Smooth muscle cell of the brain vasculature (primary cell): ENCODE data around the gene TBX4.

Experiments
- DNase-seq: peaks from one replicate; pipeline ENCODE4 v3.0.0-alpha.2; 2012; ENCODE audit warnings: low read depth, low spot score

Gene TBX4

DNA sequence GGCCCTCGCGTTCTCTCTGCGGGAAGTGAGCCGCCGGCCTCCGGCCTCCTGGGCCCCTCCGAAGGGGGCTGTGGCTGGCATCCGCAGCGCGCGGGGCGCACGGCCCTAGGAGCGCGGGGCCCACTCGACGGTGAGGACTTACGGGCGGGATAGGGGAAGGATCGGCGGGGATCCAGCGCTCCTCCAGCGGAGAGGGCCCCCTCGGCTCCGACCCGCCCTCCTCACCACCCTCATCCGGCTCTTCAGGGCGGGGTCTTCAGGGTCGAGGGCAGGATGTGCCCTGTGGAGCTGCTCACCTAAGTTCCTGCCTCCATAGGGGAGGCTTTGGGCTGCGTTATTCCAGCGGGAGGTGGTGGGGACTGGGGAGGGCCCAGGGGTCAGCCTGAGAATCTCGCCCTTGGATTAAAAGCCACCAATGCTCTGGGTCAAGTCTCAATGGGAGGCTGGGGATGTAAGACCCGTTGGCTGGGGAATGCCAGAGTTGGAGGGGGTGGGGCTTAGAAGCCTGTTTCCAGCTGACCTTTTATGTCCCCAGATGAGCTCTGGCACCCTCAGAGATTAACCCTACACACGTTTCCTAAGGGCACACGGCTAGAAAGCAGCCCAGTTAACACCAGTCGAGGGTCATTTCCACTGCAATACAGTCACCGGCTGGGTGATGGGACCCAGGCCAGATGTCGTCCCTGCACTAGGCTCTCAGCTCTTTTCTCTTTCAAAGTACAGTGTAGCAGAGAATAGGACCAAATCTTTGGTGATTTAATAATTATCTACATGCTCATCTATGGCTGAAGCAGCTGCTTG, 39.2 kb upstream of the TBX4 start:
- DNase-seq: no peak

DNA sequence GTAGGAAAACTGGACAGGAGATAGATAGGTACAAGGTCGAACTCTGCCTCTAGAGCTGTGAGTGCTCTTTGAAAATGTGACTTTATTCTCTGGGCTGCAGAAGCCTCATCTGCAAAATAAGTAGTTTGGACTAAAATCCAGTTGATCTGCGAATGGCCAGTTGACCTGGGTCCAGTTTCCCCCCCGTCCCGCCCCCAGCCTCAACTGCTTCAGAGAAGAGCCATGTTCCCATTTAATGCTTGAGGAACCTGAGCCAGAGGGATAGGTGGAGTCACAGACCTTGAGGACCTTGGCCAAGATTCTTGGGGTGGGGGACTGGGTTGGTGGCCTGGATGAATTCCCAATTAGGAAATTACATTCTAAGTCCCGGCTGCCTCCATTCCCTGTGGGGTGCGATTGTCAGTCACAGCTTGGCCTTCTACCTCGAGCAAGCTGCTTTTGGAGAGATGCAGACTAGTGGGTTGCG, 38.5 kb upstream of the TBX4 start:
- no peak for DNase-seq

DNA sequence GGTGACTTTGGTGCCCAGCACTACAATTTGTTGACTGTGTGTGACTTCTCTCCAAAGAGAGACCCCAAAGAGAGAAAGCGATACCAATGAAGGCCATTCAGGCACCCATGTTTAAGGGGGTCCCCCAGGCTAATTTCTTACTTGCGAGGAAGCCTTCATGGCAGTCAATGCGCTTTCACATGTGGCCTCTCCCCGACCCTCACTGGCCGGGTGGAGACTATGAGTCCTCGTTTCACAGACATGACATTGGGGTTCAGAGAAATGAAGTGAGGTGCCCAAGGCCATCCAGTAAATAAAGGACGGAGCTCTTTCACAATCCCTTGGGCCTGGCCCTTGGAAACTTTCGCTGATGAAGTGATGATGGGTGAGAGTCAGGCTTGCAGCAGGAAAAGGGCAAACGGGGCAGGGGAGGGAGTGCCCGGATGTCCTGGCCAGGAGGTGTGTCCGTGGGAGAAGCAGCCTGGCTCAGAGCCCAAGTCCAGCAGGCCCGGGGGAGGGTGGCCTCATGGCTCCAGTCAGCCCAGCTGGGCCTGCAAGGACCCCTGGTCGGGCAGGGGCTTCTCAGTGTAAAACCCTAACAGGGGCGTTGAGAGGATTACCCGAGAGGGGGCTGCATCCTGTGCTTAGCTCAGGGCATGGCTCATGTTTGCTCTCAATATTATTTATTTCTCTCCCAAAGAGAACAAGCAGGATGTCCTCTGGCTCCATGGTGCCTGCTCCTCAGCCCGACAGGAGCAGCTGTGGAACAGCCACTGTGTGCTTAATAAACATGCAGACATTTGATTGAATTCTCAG, 37.9 kb upstream of the TBX4 start:
- no peak for DNase-seq

DNA sequence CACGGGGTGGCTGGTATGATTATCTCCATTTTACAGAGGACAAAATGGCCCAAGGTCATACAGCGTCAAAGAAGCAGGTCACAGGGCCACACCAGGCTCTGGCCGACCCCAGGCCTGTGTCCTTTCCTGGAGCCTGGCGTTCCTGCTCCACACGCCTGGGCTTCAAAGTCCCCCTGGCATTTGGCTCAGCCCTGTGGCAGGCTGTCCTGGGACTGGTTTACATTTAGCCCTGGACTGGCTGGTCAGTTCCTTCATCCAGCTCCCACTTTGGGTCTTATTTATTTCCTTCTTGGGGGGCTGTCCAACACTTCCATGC, 37.3 kb upstream of the TBX4 start:
- DNase-seq: no peak

DNA sequence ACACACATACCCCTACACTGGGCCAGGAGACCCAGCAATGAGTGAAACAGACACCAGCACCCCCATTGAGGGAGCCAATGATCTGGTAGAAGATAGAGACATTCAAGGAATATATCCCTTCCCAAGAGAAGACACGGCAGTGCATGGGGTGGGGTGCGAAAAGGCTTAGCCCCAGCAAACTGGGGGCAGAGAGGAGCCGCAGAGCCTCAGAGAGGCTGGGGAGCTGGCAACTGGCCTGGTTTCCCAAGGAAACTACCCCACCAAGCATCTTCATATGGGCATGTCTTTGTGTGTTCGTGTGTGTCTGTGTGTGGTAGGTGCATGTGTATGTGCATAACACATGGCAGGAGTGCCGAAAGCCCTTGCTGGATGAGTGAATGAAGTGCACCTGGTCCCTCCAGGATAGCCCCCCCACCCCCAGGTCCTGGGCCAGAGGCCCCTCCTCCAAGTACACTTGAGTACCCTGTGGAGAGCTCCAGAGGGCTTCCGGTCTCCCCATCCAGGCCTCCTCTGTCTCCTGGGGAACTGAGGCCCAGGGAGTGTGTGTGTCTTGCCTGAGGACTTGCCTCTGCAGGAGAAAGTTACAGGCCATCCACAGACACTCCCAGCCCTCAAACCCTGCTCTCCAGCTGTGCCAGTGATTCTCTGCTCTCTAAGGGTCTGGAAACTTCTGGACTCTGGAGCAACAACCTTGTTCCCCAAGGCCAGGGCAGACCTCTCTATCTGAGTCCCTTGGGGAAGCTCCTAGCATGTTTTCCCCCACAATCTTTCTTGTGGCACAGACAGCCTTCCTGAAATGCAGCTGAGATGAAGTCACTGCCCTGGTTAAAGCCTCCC, 36.6 kb upstream of the TBX4 start:
- no peak for DNase-seq

DNA sequence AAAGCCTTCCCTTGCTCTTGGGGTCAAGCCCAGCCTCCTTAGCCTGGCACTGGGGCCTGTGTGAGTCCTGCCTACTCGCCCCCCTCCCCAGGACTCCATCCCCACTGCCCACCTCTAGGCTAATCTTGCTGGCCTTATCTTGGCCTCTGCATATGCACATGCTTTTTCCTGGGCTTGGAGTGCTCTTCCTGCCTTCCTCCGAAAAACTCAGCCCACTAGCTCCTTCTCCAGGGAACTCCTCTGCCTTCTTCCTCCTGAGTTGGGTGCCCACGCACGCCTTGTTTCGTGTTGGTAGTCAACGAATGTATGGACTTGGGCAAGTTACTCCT, 36.0 kb upstream of the TBX4 start:
- no peak for DNase-seq

DNA sequence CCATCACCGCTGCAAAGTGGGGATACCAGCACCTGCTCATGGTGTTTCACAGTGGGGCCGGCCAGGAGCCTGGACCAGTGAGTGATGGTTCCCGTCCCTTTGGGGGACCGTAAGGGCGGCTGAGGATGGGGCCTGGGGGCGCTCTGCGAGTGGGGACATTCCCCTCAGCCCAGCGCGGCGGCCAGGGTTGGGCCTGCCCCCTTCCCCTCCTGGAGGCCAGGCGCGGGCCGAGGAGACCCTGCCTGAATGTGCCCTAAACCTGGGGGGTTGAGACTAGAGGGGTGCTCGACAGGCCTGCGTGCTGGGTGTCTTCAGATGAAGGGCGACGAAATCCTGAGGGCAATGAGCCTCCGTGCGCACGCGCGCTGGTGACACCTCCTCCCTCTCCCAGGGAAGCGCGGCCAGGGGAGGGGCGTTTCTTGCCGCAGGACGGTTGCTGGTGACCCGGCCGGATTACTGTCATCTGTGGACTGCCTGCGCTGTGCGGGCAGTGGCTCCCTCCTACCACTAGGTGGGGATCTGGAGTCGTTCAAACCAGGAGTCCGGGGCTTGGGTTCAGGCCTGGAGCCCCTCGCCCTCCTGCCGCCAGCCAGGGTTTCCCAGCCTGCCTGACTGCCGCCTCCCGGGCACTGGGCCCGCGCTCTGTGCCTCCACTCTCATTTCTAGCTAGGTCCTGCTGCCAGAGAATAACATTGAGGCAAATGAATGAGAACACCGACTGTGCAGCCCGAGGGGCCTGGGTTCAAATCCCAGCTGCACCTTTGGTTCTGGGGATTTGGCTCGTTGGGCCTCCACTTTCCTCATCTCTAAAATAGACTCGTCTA, 35.5 kb upstream of the TBX4 start:
- peak; percentile 59 for DNase-seq

DNA sequence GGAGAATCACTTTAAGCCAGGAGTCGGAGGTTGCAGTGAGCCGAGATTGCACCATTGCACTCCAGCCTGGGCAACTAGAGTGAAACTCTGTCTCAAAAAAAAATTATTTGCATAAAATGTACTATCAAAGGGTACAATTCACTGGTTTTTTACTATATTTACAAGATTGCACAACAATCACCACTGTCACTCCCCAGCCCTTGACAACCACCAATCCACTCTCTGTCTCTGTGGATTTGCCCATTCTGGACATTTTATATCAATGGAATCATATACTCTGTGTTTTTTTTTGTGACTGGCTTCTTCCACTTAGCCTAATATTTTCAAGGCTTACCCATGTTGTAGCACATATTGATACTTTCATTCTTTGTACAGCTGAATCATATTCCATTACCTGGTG, 33.8 kb upstream of the TBX4 start:
- DNase-seq: no peak

DNA sequence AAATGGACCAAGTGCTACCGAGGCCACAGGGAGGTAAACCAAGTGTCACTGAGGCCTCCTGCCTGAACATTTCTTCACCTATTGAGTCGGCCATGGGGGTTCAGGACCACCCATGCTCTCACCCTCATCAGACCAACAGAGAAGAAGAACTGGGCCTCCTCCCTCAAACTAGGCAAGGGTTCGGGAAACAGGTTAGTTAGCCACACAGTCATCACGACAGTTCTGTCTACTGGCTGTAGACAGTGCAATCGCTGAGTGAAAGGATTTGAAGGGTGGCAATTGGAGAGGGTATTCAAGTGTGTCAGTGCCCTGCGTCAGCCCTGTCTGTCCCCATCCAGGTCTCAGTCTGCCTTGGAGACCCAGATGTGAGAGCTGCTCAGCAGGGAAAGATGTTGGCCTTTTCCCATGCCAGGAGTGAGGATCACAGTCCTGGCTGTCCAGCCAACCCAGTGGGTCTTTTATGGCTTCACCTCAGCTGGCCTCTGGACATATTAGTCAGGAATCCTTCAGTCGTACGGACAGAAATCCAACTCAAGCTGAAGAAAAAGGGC, 32.7 kb upstream of the TBX4 start:
- DNase-seq: no peak

DNA sequence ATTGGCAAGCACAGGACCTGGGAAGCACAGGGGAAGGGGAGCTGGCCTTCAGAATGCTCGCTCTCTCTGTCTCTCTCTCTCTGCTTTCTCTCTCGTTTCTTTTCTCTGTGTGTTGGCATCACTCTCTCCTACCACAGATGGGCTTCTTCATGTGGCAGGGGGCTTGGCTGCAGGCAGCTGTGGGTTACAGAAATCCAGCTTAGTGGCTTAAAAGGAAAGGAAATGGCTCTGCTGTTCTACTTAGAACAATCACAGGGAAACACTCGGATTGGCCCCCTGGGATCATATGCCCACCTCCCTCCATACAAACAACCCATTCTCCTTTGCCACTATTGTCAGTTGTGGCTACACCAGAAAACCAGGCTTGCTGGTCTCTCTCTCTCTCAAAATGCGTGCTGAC, 32.2 kb upstream of the TBX4 start:
- no peak for DNase-seq

DNA sequence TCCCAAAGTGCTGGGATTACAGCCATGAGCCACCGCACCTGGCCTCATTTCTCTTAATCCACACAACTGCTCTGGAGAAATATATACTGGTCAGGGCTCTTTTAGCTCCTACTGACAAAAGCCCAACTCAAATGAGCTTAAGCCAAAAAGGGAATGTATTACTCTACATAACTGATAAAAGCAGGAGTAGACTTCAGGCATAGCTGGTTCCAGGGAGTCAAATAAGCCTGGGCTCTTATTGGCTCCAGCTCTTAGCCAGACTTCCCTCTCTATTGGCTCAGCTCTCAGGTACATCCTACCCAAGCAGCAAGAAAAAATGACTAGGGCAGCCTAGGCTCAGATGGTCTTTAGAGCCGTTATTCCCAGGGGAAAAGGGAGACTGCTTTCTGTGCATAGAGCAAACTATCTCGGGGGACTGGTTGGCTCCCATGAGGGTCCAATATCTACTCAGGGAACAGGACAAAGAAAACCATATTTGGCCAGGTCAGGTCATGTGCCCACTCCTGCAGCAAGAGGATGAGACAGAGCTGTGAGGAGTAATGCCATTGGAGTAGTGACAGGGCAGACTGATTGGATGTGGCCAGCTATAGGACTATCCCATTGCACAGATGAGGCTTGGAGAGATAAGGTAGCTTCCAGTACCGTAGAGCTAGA, 31.4 kb upstream of the TBX4 start:
- DNase-seq: no peak

DNA sequence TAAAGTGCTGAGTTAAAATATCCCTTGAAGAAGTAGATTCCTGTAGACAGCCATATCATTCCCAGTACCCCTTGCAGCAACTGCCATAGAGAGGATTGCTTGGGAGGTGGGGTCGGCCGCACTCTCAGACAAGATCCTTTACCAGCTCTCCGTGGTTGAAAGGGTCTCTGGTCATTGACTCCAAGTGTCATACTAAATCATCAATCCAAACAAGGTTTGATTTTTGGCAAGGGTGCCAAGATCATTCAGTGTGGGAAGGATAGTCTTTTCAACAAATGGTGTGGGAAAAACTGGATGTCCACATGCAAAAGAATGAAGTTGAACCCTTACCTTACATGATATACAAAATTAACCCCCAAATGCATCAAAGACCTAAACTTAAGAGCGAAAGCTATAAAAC, 30.8 kb upstream of the TBX4 start:
- no peak for DNase-seq

DNA sequence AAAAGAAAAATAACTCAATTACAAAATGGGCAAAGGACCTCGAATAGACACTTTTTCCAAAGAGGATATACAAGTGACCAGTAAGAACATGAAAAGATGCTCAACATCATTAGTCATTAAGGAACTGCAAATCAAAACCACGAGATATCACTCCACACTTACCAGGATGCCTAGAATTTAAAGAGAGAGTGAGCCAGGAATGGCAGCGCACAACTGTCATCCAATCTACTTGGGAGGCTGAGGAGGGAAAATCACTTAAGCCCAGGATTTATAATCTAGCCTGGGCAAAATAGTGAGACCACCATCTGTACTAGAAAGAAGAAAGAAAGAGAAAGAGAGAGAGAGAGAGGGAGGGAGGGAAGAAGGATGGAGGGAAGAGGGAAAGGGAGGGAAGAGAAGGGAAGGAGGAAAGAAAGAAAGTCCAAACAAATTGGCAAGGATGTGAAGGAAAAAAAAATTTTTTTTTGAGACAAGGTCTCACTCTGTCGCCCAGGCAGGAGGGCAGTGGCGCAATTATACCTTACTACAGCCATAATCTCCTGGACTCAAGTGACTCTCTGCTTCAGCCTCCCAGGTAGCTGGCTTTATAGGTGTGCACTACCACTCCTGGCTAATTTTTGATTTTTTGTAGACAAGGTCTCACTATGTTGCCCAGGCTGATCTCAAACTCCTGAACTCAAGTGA, 30.0 kb upstream of the TBX4 start:
- no peak for DNase-seq

DNA sequence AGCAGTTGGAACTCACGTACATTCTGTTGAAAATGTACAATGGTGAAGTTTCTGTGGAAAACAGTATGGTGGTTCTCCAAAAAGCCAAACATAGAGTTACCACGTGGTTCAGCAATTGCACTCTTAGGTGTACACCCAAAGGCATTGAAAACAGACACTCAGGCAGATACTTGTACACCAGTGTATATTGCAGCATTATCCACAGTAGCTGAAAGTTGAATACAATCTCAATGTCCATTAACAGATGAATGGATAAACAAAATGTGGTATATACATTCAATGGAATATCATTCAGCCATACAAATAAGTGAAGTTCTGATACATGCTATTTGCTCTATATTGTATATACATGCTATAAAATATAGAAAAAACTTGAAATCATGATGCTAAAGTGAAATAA, 29.4 kb upstream of the TBX4 start:
- no peak for DNase-seq

DNA sequence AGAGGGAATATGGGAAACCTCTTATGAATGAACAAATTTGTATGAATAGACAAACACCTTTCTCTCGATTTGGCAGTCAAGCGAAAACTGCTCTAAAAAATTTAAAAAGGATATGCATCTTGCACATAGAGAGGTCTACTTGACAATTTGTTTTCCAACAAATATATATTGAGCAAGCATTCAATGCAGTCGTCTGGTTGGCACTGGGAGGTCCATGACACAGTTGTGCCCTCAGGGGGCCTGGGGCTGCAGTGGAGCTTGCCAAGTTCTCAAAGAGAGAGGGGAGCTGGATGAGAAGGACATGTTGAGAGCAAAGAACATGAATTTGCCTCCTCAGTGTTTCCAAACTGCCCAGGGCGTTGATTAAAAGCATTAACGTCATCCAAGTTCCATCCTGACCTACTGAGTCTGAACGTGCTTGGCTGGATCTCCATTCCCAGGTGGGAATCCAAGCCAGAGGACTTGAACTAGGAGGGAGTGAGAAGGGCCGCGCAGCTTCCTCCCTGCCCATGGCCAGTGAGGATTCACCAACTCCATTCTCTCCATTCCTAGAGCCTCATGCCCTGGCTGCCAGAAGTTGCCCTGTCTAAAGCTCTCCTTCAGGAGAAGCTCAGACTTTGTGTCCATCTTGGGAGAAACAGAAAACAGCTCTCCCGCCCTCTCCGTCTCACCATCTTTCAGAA, 28.1 kb upstream of the TBX4 start:
- DNase-seq: no peak

DNA sequence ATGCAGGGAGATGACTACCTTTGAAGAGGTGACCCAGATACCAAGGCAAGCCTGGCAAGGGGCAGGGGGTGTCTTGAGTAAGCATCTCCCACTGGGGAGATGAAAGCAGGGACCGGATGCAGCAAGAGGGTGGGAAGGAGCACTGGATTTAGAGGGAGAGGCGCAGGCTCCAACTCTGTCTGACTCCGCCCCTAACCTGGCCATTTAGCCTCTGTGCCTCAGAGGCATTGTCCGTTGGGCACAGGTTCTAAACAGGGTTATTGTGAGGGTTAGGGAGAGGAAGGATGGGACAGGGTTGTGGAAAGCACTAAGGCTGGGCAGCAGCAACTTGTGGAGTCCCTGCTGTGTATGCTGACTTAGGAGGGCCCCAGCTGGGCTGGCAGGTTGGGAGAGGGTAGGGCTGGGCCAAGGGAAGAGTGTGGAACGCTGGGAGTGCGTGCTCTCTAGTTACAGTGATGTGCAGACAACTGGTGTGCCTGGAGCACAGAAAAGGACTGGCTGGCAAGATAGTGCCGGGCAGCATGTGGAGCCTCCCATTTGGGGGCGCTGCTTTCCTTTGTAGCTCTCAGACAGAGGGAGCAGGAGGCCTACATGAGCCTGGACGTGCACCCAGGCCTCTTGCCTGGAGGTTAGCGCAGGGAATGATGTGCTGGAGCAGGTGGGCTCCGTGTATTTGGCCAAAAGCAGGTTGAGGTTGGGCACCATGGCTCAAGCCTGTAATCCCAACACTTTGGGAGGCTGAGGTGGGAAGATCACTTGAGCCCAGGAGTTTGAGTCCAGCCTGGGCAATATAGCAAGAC, 26.3 kb upstream of the TBX4 start:
- DNase-seq: no peak

DNA sequence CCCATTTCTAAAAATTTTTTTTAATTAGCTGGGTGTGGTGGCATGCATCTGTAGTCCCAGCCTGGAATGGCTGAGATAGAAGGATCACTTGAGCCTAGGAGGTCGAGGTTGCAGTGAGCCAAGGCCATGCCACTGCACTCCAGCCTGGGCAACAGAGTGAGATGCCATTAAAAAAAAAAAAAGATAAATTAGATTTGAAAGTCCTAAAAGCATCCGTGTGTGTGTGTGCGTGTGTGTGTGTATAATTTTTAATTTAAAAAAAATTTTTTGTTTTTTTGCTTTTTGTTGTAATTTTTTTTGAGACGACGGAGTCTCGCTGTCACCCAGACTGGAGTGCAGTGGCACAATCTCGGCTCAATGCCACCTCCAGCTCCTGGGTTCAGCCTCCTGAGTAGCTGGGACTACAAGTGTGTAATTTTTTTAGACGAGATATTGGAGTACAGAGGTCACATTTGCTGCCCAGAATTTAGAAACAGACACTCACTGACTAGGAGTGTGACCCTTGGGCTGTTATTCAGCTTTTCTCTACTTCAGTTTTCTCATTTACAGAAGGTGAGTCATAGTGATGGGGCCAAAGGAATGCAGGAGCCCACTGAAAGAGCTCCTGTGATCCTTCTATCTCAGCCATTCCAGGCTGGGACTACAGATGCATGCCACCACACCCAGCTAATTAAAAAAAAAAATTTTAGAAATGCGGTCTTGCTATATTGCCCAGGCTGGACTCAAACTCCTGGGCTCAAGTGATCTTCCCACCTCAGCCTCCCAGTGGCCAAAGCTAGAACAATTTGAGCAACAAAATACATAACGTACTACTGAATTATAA, 25.5 kb upstream of the TBX4 start:
- no peak for DNase-seq

DNA sequence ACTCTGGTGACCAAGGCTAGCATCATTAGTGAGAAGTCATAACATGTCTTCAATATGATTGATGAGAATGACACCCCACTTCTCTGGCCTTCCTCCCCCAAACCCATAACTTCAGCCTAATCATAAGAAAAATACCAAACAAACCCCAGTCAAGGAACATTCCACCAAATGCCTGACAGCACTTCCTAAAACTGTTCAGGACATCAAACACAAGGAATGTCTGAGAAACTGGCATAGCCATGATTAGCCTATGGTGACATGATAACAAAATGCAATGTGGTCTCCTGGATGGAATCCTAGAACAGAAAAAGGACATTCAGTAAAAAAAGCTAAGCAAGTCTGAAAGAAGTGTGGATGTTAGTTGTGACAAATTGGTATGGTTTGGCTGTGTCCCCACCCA, 24.7 kb upstream of the TBX4 start:
- no peak for DNase-seq
